Measurements from ENCODE around the gene SMOC2. TPM values are rescaled to one million over a fixed set of nuclear protein-coding genes. Genes with fewer than 3 reads are reported as not detected.
"Not testable (repeated sequence)": the region's sequence is repeated elsewhere in the genome, so short reads cannot be mapped to it uniquely, and the experiment has no call there.

SMOC2 gene
- polyA plus RNA-seq, 2 of the 4 experiments (the other 2 are of a cell fraction) = not detected

DNA sequence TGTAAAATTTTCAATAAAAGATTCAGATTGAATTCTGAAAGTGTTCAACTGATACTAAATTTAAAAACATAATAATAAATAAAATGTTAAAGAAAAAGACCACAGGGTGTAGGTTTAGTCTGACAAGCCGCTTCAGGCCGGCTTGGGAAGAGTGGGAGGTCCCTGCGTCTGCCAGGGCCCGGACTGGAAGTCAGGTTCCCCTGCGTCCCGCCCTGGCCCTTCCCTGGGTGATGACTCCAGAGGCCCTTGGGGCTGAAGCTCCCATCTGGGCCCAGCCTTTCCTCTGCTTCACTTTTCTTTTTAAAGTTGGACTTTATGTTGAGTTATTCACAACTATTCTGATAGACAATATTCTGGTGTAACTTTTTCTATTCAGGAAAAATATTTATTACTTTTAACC, 93.3 kb downstream of the SMOC2 start (continued):
- TF ChIP-seq, protein P1, sequence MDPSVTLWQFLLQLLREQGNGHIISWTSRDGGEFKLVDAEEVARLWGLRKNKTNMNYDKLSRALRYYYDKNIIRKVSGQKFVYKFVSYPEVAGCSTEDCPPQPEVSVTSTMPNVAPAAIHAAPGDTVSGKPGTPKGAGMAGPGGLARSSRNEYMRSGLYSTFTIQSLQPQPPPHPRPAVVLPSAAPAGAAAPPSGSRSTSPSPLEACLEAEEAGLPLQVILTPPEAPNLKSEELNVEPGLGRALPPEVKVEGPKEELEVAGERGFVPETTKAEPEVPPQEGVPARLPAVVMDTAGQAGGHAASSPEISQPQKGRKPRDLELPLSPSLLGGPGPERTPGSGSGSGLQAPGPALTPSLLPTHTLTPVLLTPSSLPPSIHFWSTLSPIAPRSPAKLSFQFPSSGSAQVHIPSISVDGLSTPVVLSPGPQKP (IDR thresholded peaks at IDR 0.05; ENCODE audit: low read depth, low read length) = no peak
- TF ChIP-seq RCOR1 (IDR thresholded peaks at IDR 0.05; ENCODE audit: low read depth, low read length) (no peak), GATA3 (IDR thresholded peaks at IDR 0.05; ENCODE audit: borderline replicate concordance) (no peak), HEYL (CRISPR knock-in tag; IDR thresholded peaks at IDR 0.05) (no peak), CBX8 (IDR thresholded peaks at IDR 0.05) (no peak), JUN (IDR thresholded peaks at IDR 0.05) (no peak)

DNA sequence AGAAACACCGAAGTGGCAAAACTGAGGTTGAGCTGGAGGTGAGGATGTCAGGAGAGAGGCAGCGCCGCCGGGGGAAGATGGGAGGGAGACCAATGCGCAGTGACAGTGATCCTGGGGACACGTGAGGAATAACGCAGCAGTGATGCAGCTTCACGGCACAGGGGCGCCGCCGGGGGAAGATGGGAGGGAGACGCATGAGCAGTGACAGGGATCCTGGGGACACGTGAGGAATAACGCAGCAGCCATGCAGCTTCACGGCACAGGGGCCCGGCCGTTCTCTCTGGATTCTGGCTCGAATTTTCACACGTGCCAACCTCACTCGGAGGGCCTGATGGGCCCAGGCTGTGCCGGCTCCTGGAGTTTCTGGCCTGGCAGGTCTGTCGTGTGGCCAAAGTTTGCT, 94.7 kb downstream of the SMOC2 start:
- Histone ChIP-seq H3K4me3 (no peak overlapping the region), H3K27ac (no peak overlapping the region), H3K4me1 (no peaks in the 10 kb centered on the region), H3K4me2 (no peak overlapping the region), H3K9me3 (no peaks in the 10 kb centered on the region)
- POLR2A ChIA-PET = no interaction called here
- 82% methylated on average over 19 of the region's 22 CpGs for WGBS (ENCODE audit: missing lambda C conversion rate)
- no peak for TF ChIP-seq CHD4 (IDR thresholded peaks at IDR 0.05; ENCODE audit: borderline replicate concordance)
- no peak for ATAC-seq
- CTCF ChIA-PET = no interaction called here
- FAIRE-seq = no peak
- no peak for DNase-seq (ENCODE audit: low read depth in 1 of 2, low spot score in 1 of 2)

DNA sequence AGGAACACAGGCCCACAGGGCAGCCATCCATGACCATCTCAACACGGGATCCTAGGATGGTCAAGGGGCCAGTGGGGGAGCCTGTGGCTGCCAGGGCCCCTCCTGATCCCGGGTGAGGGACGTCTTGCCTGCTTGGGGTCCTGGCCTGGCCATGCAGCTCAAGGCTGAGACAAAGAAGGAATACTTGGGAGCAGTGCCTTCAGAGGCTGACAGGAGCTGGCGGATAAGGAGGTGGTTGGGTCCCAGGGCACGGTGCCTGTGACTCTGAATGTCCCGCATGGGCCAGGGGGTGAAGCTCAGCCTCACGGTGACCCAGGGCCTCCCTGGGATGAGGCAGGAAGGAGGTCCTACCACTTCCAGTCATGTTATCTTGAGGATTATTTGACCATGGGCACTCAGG, 95.2 kb downstream of the SMOC2 start:
- Histone ChIP-seq H3K27ac (no peak overlapping the region), H3K4me3 (no peak overlapping the region), H3K4me1 (no peaks in the 10 kb centered on the region), H3K9me3 (no peaks in the 10 kb centered on the region), H3K4me2 (no peak overlapping the region)
- TF ChIP-seq SMC3 (IDR thresholded peaks at IDR 0.05) (no peak), HDAC2 (IDR thresholded peaks at IDR 0.05) (no peak), NR3C1 (IDR thresholded peaks at IDR 0.05) (no peak), RCOR1 (IDR thresholded peaks at IDR 0.05; ENCODE audit: low read depth, low read length) (no peak), ZC3H11A (IDR thresholded peaks at IDR 0.05) (no peak)
- TF ChIP-seq, protein P2, sequence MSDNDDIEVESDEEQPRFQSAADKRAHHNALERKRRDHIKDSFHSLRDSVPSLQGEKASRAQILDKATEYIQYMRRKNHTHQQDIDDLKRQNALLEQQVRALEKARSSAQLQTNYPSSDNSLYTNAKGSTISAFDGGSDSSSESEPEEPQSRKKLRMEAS (IDR thresholded peaks at IDR 0.05) = no peak
- 21% methylated on average over 5 of the region's 7 CpGs for WGBS (ENCODE audit: missing lambda C conversion rate)
- no peak for DNase-seq (ENCODE audit: low read depth in 1 of 2, low spot score in 1 of 2)
- POLR2A ChIA-PET = no interaction called here
- ATAC-seq = no peak
- CTCF ChIA-PET = no interaction called here
- FAIRE-seq = no peak

DNA sequence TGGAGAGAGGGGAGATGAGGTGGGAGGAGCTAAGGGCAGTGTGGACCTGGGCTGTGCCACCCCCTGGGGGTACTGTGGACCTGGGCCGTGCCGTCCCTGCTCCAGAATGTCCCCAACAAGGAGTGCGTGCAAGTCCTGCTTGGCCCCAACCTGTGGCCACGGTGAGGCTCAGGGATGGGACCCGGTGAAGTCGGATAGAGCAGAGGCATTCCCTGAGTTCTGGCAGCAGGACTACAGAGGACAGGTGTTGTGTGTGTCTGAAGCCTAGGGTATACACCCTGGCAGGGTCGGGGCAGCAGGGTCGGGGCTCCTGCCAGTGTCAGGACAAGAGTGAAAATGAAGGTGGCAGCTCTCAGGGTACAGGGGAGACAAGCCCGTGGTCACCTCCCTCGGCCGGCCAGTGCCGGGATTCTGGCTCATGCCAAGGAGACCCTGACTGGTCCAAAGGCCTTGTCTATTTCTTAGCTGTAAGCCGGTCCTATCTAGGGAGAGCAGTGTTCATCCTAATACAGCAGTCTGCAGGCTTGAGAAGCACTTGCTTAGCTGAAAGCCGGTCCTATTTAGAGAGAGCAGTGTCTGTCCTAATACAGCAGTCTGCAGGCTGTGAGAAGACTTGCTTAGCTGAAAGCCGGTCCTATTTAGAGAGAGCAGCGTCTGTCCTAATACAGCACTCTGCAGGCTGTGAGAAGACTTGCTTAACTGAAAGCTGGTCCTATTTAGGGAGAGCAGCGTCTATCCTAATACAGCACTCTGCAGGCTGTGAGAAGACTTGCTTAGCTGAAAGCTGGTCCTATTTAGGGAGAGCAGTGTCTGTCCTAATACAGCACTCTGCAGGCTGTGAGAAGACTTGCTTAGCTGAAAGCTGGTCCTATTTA, 95.9 kb downstream of the SMOC2 start:
- Histone ChIP-seq H3K27ac (no peak overlapping the region), H3K4me3 (no peak overlapping the region), H3K9me3 (no peaks in the 10 kb centered on the region), H3K4me1 (no peaks in the 10 kb centered on the region), H3K4me2 (no peak overlapping the region)
- CTCF ChIA-PET = no interaction called here
- FAIRE-seq (no peak), DNase-seq (ENCODE audit: low read depth in 1 of 2, low spot score in 1 of 2) (no peak), ATAC-seq (no peak; a peak in 1 of 6 replicates)
- TF ChIP-seq, protein P2 (IDR thresholded peaks at IDR 0.05) = no peak
- TF ChIP-seq ZC3H11A (IDR thresholded peaks at IDR 0.05) (no peak), EHF (CRISPR knock-in tag; IDR thresholded peaks at IDR 0.05) (no peak), CHD4 (IDR thresholded peaks at IDR 0.05; ENCODE audit: borderline replicate concordance) (no peak)
- TF ChIP-seq, protein P3, sequence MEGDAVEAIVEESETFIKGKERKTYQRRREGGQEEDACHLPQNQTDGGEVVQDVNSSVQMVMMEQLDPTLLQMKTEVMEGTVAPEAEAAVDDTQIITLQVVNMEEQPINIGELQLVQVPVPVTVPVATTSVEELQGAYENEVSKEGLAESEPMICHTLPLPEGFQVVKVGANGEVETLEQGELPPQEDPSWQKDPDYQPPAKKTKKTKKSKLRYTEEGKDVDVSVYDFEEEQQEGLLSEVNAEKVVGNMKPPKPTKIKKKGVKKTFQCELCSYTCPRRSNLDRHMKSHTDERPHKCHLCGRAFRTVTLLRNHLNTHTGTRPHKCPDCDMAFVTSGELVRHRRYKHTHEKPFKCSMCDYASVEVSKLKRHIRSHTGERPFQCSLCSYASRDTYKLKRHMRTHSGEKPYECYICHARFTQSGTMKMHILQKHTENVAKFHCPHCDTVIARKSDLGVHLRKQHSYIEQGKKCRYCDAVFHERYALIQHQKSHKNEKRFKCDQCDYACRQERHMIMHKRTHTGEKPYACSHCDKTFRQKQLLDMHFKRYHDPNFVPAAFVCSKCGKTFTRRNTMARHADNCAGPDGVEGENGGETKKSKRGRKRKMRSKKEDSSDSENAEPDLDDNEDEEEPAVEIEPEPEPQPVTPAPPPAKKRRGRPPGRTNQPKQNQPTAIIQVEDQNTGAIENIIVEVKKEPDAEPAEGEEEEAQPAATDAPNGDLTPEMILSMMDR (IDR thresholded peaks at IDR 0.05) = no peak
- POLR2A ChIA-PET = no interaction called here
- 55% methylated on average over 4 of the region's 17 CpGs for WGBS (ENCODE audit: missing lambda C conversion rate)

DNA sequence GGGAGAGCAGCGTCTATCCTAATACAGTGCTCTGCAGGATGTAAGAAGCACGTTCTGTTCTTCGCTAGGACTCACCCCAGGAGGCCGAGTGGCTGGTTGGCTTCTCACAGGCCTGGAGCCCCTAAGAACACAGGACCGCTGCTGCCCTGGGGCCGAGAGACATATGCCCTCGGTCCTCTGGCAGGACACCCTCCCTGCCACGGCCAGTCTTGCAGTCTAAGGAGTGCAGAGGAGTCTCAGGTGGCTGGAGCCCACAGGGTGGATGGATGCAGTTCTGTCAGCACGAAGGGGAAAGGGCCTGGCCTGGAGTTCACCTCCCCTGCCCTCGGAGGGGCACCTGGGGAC, 96.5 kb downstream of the SMOC2 start:
- Histone ChIP-seq H3K4me1 (no peaks in the 10 kb centered on the region), H3K9me3 (no peaks in the 10 kb centered on the region), H3K4me3 (no peak overlapping the region), H3K27ac (no peak overlapping the region), H3K4me2 (no peak overlapping the region)
- POLR2A ChIA-PET = no interaction called here
- TF ChIP-seq SMC3 (IDR thresholded peaks at IDR 0.05) (no peak), SREBF2 (IDR thresholded peaks at IDR 0.05) (no peak), NR3C1 (IDR thresholded peaks at IDR 0.05) (no peak)
- TF ChIP-seq, protein P1 (IDR thresholded peaks at IDR 0.05; ENCODE audit: low read depth, low read length) = no peak
- FAIRE-seq (no peak), ATAC-seq (peak in 1 of 2 experiments; percentile 33; a peak in 2 of 6 replicates), DNase-seq (ENCODE audit: low read depth in 1 of 2, low spot score in 1 of 2) (no peak)
- 61% methylated on average over 8 of the region's 10 CpGs for WGBS (ENCODE audit: missing lambda C conversion rate)
- CTCF ChIA-PET = no interaction called here

DNA sequence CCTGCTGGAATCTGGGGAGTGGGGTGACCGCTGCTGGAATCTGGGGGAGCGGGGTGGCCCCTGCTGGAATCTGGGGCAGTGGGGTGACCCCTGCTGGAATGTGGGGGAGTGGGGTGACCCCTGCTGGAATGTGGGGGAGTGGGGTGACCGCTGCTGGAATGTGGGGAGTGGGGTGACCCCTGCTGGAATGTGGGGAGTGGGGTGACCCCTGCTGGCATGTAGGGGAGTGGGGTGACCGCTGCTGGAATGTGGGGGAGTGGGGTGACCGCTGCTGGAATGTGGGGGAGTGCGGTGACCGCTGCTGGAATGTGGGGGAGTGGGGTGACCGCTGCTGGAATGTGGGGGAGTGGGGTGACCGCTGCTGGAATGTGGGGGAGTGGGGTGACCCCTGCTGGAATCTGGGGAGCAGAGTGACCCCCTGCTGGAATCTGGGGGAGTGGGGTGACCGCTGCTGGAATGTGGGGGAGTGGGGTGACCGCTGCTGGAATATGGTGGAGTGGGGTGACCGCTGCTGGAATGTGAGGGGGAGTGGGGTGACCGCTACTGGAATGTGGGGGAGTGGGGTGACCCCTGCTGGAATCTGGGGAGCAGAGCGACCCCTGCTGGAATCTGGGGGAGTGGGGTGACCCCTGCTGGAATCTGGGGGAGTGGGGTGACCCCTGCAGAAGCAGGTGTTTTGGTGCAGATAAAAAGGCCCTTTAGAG, 97.4 kb downstream of the SMOC2 start:
- CTCF ChIA-PET; DNase-seq (ENCODE audit: low read depth in 1 of 2, low spot score in 1 of 2): not testable (repeated sequence)

More for the DNA sequence above, 97.4 kb downstream of the SMOC2 start:
- H3K4me1 ChIP-seq, FAIRE-seq, H3K27ac ChIP-seq, ATAC-seq, H3K4me3 ChIP-seq, H3K4me2 ChIP-seq, H3K9me3 ChIP-seq, POLR2A ChIA-PET: not testable (repeated sequence)
- no CpG with 5 or more reads among the region's 14 CpGs for WGBS (ENCODE audit: missing lambda C conversion rate)

Data from A549 (cell line).